HK-2 (cell line): ENCODE data around the gene CRTC1.

Experiments used
- DNase-seq: peaks from one replicate; pipeline ENCODE4 v3.0.0-alpha.2; 2018; ENCODE audit not compliant: unreplicated experiment

The CRTC1 gene

GRCh38 chr19:18699403-18700054 is 16.0 kb downstream of the CRTC1 start:
- DNase-seq: no peak

DNA sequence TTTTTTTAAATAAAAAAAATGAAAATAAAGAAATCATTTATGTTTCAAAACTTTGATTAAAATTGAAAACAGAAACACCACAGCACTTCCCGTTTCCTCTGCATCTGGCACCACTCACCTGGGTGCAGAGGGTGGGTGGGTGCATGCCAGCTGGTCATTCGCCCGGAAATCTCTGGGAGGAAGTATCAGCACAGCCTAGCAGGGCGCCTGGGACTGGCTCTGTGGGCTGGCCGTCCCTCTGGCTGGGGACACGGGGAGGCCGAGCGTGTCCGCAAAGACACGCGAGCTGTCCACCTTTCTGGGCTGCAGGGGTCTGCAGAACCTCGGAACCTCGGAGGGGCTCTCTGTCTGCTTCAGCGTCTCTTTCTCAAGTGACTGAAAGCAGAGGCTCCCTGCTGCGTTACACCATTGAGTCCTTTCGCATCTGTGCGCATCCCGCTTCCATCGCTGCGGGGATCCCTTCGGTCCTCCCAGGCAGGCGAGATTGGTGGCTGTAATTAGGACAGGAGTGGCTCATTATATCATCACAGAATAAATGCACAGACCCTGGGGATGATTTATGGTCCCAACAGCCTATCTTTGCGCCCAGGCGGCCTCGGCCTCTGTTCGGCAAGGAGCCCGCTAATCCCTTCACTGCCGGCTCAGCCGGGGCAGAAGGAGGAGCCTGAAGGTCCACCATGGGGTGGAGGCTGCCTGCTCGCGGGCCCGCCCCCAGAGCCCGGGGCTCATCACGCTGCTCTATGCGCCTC is 17.2 kb downstream of the CRTC1 start:
- peak; percentile 66 for DNase-seq

- DNase-seq: no peak
These were observed 17.7 kb downstream of the CRTC1 start for GRCh38 chr19:18701250-18701608.

- no peak for DNase-seq
These were observed 20.6 kb downstream of the CRTC1 start for GRCh38 chr19:18704054-18704453.

DNA sequence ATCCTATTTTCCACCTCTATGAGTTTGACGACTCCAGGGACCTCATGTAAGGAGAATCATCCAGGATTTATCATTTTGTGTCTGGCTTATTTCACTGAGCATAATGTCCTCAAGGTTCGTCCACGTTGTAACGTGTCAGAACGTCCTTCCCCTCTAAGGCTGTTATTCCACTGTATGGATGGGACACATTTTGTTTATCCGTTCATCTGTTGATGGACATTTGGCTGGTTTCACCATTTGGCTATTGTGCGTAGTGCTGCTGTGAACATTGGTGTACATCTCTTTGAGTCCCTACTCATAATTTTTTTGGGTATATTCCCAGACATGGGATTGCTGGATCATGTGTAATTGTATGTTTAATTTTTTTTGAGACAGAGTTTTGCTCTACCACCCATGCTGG is 21.5 kb downstream of the CRTC1 start:
- DNase-seq: no peak

GRCh38 chr19:18708452-18709231 is 25.2 kb downstream of the CRTC1 start:
- DNase-seq: no peak

DNA sequence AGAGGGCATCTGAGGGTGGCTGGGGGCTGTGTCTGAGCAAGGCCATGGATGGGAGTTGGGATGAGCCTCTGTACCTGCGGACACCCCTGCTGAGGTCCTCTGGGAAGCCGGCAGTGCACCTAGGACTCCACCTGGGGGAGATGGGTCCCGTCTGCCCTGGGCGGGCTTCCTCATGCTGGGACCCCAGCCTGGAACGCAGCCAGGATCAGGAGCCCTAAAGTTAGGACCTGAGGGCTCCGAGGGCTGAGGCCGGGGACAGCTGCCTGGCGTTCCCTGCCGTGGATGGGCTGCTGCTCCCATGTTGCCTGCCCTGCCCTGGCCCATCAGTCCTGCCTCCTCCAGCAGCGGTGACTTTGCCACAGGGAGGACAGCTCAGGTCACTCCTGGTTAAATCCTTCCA is 26.1 kb downstream of the CRTC1 start:
- no peak for DNase-seq

DNA sequence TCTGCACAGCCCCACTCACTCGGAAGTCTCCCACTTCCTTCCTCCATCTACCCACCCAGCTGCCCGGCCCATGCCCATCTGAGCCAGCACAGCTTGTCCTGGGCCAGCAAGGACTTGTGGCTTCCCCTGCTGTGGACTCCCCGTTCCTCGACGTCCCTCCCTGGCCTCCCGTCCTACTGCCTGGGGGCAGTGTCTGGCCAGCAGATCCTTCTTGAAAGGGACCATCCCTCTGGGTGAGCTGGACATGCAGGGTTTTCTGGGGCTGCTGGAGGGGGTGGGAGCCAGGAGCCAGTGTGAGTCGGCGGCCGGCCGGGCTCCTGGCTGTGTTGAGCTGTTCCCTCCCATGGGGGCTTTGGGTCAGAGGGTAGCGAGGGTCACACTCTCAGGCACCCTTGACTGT is 26.7 kb downstream of the CRTC1 start:
- no peak for DNase-seq

DNA sequence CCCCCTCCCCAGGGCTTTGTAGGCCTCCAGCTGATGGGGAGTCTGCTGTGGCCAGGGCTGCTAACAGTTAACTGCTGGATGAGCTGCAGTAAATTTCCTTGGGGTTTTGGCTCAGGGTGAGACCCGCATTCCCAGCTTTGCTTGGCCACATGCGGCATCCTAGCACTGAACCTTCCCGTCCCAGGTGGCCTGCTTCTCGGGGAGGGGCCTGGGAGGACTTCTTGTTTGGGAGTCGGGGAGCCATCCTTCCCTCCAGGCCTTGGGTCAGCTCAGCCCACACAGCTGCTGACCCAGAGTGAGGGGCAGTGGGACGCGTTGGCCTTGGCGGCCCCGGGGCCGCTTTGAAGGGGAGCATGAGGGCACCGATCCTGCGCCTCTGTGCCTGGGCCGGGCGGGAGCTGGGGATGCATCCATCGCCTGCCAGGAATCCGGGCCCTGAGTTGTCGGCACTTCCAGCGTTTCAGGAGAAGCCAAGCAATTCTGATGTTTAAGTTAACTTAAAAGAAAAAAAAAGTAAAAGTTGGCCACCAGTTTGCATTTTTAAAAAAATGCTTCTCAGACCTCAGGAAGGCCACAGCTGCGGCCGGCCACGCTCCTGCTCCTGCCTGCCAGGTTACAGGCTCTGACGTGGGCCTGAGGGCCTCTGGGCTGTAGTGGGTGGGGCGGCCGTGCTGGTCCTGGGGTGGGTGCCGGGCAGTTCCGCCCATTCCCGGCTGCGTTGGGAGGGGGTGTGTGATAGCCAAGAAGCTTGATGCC is 27.7 kb downstream of the CRTC1 start:
- no peak for DNase-seq

DNA sequence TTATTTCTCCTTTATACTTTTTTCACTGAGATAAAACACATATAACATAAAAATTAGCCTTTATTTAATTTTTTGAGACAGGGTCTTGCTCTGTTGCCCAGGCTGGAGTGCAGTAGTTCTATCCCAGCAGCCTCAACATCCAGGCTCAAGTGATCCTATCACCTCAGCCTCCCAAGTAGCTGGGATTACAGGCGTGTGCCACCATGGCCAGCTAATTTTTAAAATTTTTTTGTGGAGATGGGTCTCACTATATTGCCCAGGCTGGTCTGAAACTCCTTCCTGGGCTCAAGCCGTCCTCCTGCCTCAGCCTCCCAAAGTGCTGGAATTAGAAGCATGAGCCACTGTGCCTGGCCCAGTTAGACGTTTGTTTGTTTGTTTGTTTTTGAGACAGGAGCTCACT is 28.4 kb downstream of the CRTC1 start:
- DNase-seq: no peak

GRCh38 chr19:18712981-18713380 is 29.5 kb downstream of the CRTC1 start:
- no peak for DNase-seq

- DNase-seq: no peak
These were observed 30.2 kb downstream of the CRTC1 start for GRCh38 chr19:18713550-18714117.

DNA sequence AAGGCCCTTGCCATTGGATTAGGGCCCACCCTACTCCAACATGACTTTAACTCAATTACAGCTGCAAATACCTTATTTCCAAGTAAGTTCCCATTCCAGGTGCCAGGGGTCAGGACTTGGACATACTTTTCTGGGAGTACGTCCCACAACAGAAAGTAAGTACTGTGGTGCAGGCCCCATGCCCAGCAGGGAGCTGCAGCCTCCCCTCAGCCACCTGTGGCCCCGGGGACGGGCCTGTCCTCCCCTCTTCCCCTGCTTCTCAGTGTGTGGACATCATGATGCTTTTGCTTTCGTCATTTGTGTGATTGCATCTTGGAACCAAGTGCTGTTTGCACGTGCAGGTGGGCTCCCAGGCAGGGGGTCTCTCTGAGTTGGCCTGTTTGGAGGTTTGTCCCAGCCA is 31.9 kb downstream of the CRTC1 start:
- DNase-seq: no peak

GRCh38 chr19:18716857-18717256 is 33.4 kb downstream of the CRTC1 start:
- no peak for DNase-seq

DNA sequence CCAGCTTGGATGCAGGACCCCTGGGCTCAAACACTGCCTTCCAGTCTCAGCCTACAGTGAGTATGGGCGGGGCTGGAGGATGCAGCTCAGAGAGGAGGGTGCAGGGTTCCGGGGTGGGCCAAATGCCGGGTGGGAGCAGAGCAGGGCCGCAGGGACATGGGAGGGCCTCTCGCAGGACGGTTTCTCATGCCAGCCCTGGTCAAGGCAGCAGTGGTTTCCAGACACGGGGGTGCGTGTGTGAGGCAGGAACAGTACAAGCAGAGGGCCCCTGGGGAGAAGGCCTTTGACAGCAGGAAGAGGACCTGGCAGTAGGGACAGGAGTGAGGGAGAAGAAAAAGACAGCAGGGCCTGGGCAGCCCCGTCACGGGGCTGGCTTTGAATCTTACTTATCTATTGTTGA is 34.1 kb downstream of the CRTC1 start:
- no peak for DNase-seq

GRCh38 chr19:18718015-18718526 is 34.6 kb downstream of the CRTC1 start:
- no peak for DNase-seq

DNA sequence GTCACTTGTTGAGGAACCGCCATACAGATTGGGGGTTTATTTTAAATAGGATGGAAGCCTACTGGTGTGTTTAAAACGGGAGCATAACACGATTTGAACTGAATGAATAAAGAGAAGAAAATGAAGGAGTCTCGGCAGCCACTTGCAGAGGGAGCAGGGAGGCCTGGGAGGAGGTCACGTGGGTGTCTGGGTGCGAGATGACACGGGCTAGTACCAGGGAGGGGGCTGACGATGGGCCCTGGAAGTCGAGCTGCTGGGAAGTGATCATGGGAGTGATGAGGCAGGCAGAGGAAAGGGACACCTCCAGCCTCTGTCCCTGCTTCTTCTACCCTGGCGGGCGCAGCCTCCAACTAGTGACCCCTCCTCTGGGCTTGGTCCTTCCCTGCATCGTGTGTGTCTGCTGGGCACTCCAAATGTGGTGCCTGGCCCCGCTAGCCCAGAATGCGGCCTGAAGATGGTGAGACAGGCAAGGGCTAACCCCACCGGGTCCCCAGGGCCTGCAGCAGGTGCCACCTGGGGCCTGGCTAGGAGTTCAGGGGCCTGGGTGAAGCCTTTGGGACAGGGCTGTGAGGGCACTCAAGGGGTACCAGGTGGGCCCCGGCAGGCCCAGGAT is 35.5 kb downstream of the CRTC1 start:
- DNase-seq: no peak

DNA sequence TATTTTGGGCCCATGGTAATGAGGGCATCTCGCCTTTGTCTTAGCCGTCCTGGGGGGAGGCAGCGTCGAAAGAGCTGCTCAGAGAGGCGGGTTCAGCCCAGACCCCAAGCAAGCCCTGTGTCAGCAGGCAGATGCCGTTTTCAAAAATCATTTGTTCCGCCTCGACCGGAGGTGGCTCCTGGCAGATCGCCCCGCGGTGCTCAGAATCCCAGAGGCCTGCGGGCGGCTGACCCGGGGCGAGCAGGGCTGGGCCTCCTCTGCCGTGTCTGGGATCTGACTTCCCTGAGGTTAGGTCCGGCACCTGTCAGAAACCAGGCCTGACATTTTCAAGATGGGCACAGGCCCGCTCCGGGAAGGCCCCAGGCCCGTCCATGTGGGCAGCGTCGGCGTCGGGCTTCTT is 36.1 kb downstream of the CRTC1 start:
- no peak for DNase-seq

DNA sequence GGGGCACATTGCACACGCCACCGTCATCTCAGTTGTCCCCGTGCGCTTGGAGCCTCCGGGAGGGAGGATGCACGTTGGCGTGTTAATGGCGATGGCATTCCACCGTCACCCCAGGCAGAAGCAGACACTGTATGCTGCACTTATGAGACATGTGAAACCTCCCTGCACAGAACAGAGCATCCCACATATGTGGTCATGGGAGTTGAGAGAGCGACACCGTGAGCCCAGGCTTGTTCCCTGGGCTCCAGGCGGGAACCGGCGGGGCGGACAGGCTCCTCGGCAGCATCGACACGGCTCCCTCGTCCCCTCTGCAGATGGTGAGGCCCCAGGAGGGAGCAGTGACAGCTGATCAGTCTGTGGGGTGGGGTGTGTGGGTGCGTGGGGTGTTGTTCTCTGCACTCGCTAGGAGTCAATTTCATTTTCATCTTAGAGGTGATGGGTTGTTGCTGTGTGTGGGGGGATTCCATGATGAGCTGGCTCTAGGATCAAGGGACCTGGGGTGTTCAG is 40.4 kb downstream of the CRTC1 start:
- DNase-seq: no peak

GRCh38 chr19:18725841-18726770 is 42.6 kb downstream of the CRTC1 start:
- DNase-seq: no peak
